CD4-positive, alpha-beta T cell treated with Interleukin-1 beta for 1 hour (primary cell): Measurements from ENCODE around the gene CHCHD3.
"Not testable (repeated sequence)": the region's sequence is repeated elsewhere in the genome, so short reads cannot be mapped to it uniquely, and the experiment has no call there.

ENCODE experiments used
- DNase-seq, 2 donors: peaks; one replicate each; pipeline ENCODE4 v3.0.0-alpha.2; 2020 to 2022

Gene CHCHD3

GRCh38 chr7:132942701-132943100 lies 139.2 kb downstream of the CHCHD3 start:
- DNase-seq: no peak

- no peak for DNase-seq
These were observed 140.0 kb downstream of the CHCHD3 start for GRCh38 chr7:132941905-132942304.

GRCh38 chr7:132941428-132941827 lies 140.5 kb downstream of the CHCHD3 start:
- DNase-seq: no peak

GRCh38 chr7:132940084-132940483 lies 141.8 kb downstream of the CHCHD3 start:
- DNase-seq: no peak

GRCh38 chr7:132939495-132939894 lies 142.4 kb downstream of the CHCHD3 start:
- no peak for DNase-seq

- no peak for DNase-seq
These were observed 144.6 kb downstream of the CHCHD3 start for GRCh38 chr7:132937286-132937685.

GRCh38 chr7:132935608-132936007 lies 146.3 kb downstream of the CHCHD3 start:
- DNase-seq: no peak

GRCh38 chr7:132934017-132934416 lies 147.9 kb downstream of the CHCHD3 start:
- DNase-seq: no peak

GRCh38 chr7:132933072-132933458 lies 148.8 kb downstream of the CHCHD3 start:
- DNase-seq: no peak

- no peak for DNase-seq
These were observed 149.4 kb downstream of the CHCHD3 start for GRCh38 chr7:132932296-132933071.

- DNase-seq: no peak
These were observed 151.0 kb downstream of the CHCHD3 start for GRCh38 chr7:132930881-132931280.

GRCh38 chr7:132929944-132930343 lies 151.9 kb downstream of the CHCHD3 start:
- DNase-seq: not testable (repeated sequence)

- DNase-seq: no peak
These were observed 162.1 kb downstream of the CHCHD3 start for GRCh38 chr7:132919771-132920170.

GRCh38 chr7:132915647-132916046 lies 166.2 kb downstream of the CHCHD3 start:
- DNase-seq: no peak

GRCh38 chr7:132910657-132911056 lies 171.2 kb downstream of the CHCHD3 start:
- no peak for DNase-seq

- DNase-seq: no peak
These were observed 174.4 kb downstream of the CHCHD3 start for GRCh38 chr7:132907380-132907940.

- DNase-seq: no peak
These were observed 175.6 kb downstream of the CHCHD3 start for GRCh38 chr7:132906193-132906835.

- DNase-seq: peak in 1 of 2 donors; percentile 3
These were observed 176.8 kb downstream of the CHCHD3 start for GRCh38 chr7:132905136-132905535.

- no peak for DNase-seq
These were observed 177.7 kb downstream of the CHCHD3 start for GRCh38 chr7:132904209-132904608.

- DNase-seq: not testable (repeated sequence)
These were observed 179.6 kb downstream of the CHCHD3 start for GRCh38 chr7:132902294-132902693.

GRCh38 chr7:132901241-132901640 lies 180.6 kb downstream of the CHCHD3 start:
- DNase-seq: no peak

GRCh38 chr7:132899833-132900232 lies 182.1 kb downstream of the CHCHD3 start:
- DNase-seq: no peak

- DNase-seq: not testable (repeated sequence)
These were observed 183.2 kb downstream of the CHCHD3 start for GRCh38 chr7:132898641-132899175.
